CD4-positive, alpha-beta T cell treated with Interleukin-4 for 4 hours (primary cell): ENCODE results near the gene NFKBIB.
A peak's percentile ranks its signal among the peaks of the same experiment; 100 is the strongest.
"Not testable (repeated sequence)": the region's sequence is repeated elsewhere in the genome, so short reads cannot be mapped to it uniquely, and the experiment has no call there.

Experiments
- DNase-seq: peaks from one replicate; pipeline ENCODE4 v3.0.0-alpha.2; 2020

The NFKBIB gene

DNA sequence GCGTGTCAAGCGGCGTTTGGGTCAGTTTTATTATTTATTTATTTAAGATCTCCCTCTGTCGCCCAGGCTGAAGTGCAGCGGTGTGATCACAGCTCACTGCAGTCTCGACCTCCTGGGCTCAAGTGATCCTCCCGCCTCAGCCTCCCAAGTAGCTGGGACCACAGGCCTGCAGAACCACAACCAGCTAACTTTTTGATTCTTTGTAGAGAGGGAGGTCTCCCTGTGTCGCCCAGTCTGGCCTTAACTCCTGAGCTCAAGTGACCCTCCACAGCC is 31.7 kb downstream of the NFKBIB start:
- DNase-seq: no peak

- peak; percentile 47 for DNase-seq
Observed at GRCh38 chr19:38932425-38933179, 32.8 kb downstream of the NFKBIB start.

GRCh38 chr19:38933544-38933943 is 33.8 kb downstream of the NFKBIB start:
- DNase-seq: no peak

DNA sequence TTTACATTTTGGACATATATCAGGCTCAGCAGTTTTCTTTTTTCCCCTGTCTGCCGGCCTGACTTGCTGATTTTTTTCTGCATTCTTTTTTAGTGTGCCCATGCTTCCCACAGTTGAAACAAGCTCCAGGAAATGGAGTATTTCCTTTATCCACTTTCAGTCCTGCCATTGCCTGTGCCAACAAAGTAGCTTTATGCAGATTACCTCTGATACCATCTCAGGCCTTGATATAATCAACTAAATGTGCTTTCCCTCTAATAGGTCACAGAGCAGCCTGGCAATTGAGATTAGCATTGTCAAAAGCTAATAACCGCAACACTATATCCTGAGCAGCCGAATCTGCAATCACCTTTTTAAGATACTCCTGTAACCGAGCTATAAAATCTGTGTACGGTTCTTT is 40.2 kb downstream of the NFKBIB start:
- DNase-seq: no peak

DNA sequence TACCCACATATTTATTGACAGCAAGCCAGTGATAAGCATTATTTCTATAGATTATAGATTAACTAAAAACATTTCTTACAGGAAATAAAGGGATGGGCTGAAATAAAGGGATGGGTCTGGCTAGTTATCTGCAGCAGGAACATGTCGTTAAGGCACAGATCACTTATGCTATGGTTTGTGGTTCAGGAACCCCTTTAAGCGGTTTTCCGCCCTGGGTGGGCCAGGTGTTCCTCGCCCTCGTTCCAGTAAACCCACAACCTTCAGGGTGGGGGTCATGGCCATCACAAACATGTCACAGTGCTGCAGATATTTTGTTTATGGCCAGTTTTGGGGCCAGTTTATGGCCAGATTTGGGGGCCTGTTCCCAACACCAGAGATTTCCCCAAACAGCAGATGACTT is 41.7 kb downstream of the NFKBIB start:
- DNase-seq: not testable (repeated sequence)

GRCh38 chr19:38941979-38942378 is 42.2 kb downstream of the NFKBIB start:
- DNase-seq: no peak

GRCh38 chr19:38942471-38943181 is 42.9 kb downstream of the NFKBIB start:
- DNase-seq: no peak

DNA sequence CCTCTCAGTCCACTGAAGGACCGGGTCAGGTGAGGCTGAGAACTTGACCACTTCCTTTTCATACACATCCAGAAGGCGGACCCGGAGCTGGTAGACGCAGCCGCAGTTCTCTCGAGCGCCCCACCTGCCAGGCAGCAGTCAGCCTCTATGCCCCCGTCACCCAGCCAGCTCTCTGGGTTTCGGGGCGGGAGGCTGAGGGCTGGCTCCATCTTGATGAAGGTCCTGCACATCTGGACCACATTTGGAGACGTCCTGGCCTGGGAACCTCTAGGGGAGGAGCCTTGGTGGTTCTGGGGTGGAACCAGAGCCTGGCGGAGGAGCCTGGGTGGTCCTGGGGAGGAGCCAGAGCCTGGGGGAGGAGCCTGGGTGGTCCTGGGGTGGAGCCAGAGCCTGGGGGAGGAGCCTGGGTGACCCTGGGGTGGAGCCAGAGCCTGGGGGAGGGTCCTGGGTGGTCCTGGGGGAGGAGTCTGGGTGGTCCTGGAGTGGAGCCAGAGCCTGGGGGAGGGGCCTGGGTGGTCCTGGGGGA is 45.3 kb downstream of the NFKBIB start:
- no peak for DNase-seq

GRCh38 chr19:38945562-38946228 is 45.9 kb downstream of the NFKBIB start:
- no peak for DNase-seq

DNA sequence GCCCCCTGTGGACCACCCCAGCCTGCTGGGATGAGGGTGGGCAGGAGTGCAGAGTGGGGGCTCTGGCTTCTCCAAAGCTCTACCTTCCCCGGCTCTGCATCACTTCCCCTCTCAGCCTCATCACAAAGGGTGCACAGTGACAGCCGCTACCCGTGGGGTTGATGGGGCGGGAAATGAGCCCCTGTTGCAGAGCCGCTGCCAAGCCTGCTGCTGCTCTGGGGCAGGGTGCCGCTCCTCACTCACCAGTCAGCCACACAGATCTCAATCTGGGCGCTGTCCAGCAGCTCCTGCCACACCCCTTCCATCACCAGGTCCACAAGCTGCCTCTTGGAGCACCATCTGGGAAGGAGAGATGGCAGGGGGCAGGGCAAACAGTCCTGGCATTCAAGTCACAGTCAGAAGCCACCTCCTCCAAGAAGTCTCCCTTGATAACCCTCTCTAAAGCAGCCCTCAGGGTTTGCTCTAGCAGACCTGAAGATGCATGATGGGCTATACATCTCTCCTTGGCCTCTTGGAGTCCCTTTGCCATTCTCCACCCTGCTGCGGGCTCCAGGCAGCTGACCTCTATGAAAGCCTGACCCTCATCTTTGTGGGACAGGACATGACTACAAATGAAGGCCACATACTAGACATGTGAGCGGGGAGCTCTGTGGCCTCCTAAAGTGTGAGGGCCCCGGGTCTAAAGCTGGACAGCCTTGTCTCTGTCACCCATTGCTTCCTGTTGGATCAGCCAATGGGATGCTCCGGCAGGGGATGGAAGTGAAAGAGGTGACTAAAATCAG is 46.7 kb downstream of the NFKBIB start:
- DNase-seq: no peak

- DNase-seq: peak; percentile 71
Observed at GRCh38 chr19:38949580-38950367, 50.0 kb downstream of the NFKBIB start.

DNA sequence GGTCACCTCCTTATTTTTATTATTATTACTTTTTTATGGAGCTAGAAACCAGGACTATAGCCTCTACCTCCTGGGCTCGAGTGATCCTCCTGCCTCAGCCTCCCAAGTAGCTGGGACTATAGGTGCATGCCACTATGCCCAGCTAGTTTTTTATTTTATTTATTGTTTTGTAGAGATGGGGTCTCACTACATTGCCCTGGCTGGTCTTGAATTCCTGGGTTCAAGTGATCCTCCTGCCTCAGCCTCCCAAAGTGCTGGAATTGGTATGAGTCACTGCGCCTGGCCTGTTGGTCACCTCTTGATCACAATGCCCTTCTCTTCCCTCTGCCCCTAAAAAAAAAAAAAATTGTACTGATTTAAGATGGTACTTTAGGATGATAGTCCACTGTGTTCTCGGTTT is 51.4 kb downstream of the NFKBIB start:
- DNase-seq: no peak

- DNase-seq: peak; percentile 32
Observed at GRCh38 chr19:38952395-38953165, 52.8 kb downstream of the NFKBIB start.

GRCh38 chr19:38953677-38954076 is 53.9 kb downstream of the NFKBIB start:
- DNase-seq: no peak

DNA sequence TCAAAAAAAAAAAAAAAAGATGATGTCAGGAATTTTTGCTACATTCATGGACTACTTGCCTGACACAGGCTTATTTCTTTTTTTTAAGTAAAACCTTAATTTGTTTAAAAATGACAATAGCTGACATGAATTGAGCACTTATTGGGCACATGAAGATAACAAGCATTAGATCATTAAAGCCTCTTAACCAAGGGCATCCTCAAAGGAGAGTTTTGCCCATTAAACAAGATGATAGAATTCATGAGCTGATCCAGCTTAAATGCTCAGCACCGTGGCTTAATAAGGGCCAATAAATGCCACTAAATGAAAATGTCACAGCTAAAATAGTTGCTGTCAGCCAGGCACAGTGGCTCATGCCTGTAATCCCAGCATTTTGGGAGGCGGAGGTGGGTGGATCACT is 56.5 kb downstream of the NFKBIB start:
- no peak for DNase-seq

DNA sequence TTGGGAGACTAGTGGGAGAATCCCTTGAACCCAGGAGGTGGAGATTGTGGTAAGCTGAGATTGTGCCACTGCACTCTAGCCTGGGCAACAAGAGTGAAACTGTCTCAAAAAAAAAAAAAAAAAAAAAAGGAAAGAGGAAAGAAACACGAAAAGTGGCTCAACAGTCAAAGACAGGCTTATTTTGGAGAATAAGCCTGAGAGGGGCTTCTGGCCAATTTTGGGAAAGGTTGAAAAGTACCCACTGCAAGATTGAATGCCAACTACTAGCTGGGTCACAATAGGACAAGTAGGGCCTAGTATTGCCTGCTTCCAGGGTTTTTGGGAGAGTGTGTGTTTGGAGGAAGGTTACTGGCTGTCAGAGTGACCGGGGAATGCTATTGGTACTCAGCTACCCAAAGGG is 58.5 kb downstream of the NFKBIB start:
- DNase-seq: no peak
